ENCODE data around the gene THPO. TPM values are rescaled to one million over a fixed set of nuclear protein-coding genes. Genes with fewer than 3 reads are reported as not detected.
A peak's percentile ranks its signal among the peaks of the same experiment; 100 is the strongest.

THPO gene
- total and polyA plus RNA-seq, 9 of the 15 experiments (the other 6 are each of a cell fraction or from before 2014, with no cell fraction given) = 0.11 to 1.1 (median 0.35) TPM; not detected in 1

DNA sequence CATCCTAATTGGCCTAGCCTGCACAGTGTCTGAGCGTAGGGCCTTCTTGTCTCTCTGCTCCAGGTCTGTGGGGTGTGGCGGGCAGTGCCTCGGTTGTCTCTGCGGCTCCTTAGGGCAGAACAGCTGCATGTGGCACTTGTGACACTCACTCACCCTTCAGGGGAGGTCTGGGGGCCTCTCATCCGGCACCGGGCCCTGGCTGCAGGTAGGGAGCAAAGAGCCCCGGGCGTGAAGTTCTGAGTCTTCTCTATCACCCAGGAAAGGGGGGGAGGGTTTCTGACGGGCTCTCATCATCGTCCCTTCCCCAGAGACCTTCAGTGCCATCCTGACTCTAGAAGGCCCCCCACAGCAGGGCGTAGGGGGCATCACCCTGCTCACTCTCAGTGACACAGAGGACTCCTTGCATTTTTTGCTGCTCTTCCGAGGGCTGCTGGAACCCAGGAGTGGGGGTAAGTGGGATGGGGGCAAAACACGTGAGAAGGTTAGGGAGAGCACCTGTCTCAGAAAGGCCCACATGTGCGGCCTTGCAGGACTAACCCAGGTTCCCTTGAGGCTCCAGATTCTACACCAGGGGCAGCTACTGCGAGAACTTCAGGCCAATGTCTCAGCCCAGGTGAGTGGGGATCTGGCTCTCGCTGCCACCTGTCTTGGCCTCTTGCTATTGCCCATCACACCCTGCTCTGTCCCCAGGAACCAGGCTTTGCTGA is 4.5 kb upstream of the THPO start:
- no peak overlapping the region for H3K27ac ChIP-seq (ENCODE audit: extremely low read depth, low read depth, low read length)
- no TSS peak for BruUV-seq (replicated peaks)
- ChIA-PET CTCF (ENCODE audit: low intra/inter-chr PET ratio) (no interaction called here), POLR2A (interaction anchor here (0.7 to 1.1 kb wide), 2 partner anchors 11 to 179 kb away, joined by 4 to 6 read pairs; no protein-coding TSS in a partner anchor)
- ATAC-seq = no peak
- peaks cover 19 to 64% of the 10 kb centered on the region in 2 experiments for H3K27me3 ChIP-seq (ENCODE audit: control insufficient read depth in 2 of 2, insufficient read depth in 2 of 2, low read length in 2 of 2)
- intact Hi-C loops (cut with micrococcal nuclease) = loop anchor here (10.0 kb wide), 1 partner anchor 332 kb away; the partner anchor contains the start of gene MAGEF1
- H3K9me1 ChIP-seq (ENCODE audit: control insufficient read depth, insufficient read depth, low read length) = no peaks in the 10 kb centered on the region
- H3K4me3 ChIP-seq = no peak overlapping the region
- H3K4me2 ChIP-seq (ENCODE audit: insufficient read depth, low read length) = no peak overlapping the region
- no peaks in the 10 kb centered on the region for H3K9me3 ChIP-seq (replicated peaks; ENCODE audit: control insufficient read depth, insufficient read depth, low read depth, low read length)
- 25% methylated on average over 16 of the region's 16 CpGs for WGBS (ENCODE audit: insufficient coverage, low coverage, missing lambda C conversion rate)
- H2AFZ ChIP-seq (ENCODE audit: low read depth, low read length) = no peak overlapping the region
- TF ChIP-seq MED1 (CRISPR knock-in tag; IDR thresholded peaks at IDR 0.05; ENCODE audit: borderline replicate concordance) (no peak), NR2C1 (IDR thresholded peaks at IDR 0.05) (no peak), NR2C1 (tag; IDR thresholded peaks at IDR 0.05) (no peak), EP300 (IDR thresholded peaks at IDR 0.05; ENCODE audit: low read length) (no peak), SRSF1 (IDR thresholded peaks at IDR 0.05; ENCODE audit: low read depth, low read length) (no peak), ESRRA (IDR thresholded peaks at IDR 0.05; ENCODE audit: borderline replicate concordance, low read depth) (0 out of 2 replicates have a peak, but pooled peaks have one; percentile 2)
- TF ChIP-seq, protein P1, sequence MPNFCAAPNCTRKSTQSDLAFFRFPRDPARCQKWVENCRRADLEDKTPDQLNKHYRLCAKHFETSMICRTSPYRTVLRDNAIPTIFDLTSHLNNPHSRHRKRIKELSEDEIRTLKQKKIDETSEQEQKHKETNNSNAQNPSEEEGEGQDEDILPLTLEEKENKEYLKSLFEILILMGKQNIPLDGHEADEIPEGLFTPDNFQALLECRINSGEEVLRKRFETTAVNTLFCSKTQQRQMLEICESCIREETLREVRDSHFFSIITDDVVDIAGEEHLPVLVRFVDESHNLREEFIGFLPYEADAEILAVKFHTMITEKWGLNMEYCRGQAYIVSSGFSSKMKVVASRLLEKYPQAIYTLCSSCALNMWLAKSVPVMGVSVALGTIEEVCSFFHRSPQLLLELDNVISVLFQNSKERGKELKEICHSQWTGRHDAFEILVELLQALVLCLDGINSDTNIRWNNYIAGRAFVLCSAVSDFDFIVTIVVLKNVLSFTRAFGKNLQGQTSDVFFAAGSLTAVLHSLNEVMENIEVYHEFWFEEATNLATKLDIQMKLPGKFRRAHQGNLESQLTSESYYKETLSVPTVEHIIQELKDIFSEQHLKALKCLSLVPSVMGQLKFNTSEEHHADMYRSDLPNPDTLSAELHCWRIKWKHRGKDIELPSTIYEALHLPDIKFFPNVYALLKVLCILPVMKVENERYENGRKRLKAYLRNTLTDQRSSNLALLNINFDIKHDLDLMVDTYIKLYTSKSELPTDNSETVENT (CRISPR knock-in tag; IDR thresholded peaks at IDR 0.05) = no peak
- TF ChIP-seq, protein P2, sequence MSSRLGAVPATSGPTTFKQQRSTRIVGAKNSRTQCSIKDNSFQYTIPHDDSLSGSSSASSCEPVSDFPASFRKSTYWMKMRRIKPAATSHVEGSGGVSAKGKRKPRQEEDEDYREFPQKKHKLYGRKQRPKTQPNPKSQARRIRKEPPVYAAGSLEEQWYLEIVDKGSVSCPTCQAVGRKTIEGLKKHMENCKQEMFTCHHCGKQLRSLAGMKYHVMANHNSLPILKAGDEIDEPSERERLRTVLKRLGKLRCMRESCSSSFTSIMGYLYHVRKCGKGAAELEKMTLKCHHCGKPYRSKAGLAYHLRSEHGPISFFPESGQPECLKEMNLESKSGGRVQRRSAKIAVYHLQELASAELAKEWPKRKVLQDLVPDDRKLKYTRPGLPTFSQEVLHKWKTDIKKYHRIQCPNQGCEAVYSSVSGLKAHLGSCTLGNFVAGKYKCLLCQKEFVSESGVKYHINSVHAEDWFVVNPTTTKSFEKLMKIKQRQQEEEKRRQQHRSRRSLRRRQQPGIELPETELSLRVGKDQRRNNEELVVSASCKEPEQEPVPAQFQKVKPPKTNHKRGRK (tag; IDR thresholded peaks at IDR 0.05) = no peak
- H3K9ac ChIP-seq (ENCODE audit: insufficient read depth in 1 of 2, low read depth in 2 of 2, low read length in 2 of 2) = no peak overlapping the region
- FAIRE-seq = no peak
- DNase-seq (ENCODE audit: extremely low read depth in 1 of 4, low spot score in 3 of 4) = no peak
- peaks cover 5 to 45% of the 10 kb centered on the region in 2 experiments; a peak in 4 of 5 replicates for H3K4me1 ChIP-seq (replicated peaks in 1 of 2; ENCODE audit: control insufficient read depth in 2 of 2, insufficient read depth in 2 of 2, low read length in 2 of 2)
- H3K36me3 ChIP-seq (ENCODE audit: control insufficient read depth, insufficient read depth, low read length) = no peaks in the 10 kb centered on the region
- H4K20me1 ChIP-seq (replicated peaks; ENCODE audit: control insufficient read depth, insufficient read depth, low read length) = 0 out of 2 replicates have a peak, but pooled peaks cover 3% of the 10 kb centered on the region
- in situ Hi-C loops (cut with MboI) = no loop called here
- H3K79me2 ChIP-seq (ENCODE audit: control insufficient read depth, insufficient read depth, low read length) = no peaks in the 10 kb centered on the region

All from K562 (cell line).